Mesendoderm (in vitro differentiated cells): ENCODE results near the gene GUCY1A2.

Source experiments
- DNase-seq: peaks from one replicate; pipeline ENCODE4 v3.0.0; 2013
- H2AK5ac ChIP-seq: 2 replicates; pipeline ENCODE4 v1.6.1; 2013; ENCODE audit warnings: low read length, inconsistent platforms
- H2BK120ac ChIP-seq: 2 replicates; pipeline ENCODE4 v1.6.1; 2013; ENCODE audit warnings: low read depth, mild to moderate bottlenecking, low read length, moderate library complexity, mixed read lengths
- H2BK15ac ChIP-seq: replicated peaks from 2 replicates; pipeline ENCODE4 v1.6.1; 2013; ENCODE audit warnings: low read depth, mild to moderate bottlenecking, moderate library complexity
- H2BK5ac ChIP-seq: 2 replicates; pipeline ENCODE4 v1.6.1; 2013; ENCODE audit warnings: low read length, inconsistent platforms
- H3K18ac ChIP-seq: 2 replicates; pipeline ENCODE4 v1.6.1; 2013; ENCODE audit warnings: mild to moderate bottlenecking, low read length, mixed read lengths
- H3K23ac ChIP-seq: one replicate; pipeline ENCODE4 v1.6.1; 2013; ENCODE audit warnings: low read length
- H3K27ac ChIP-seq: 2 replicates; pipeline ENCODE4 v1.5.1; 2013; ENCODE audit warnings: low read depth, mild to moderate bottlenecking, inconsistent platforms, low read length, moderate library complexity
- H3K27me3 ChIP-seq: 2 replicates; pipeline ENCODE4 v1.6.1; 2013; ENCODE audit warnings: low read length, control low read depth, mild to moderate bottlenecking, inconsistent platforms; ENCODE audit not compliant: insufficient read depth, poor library complexity
- H3K36me3 ChIP-seq: 2 replicates; pipeline ENCODE4 v1.6.1; 2013; ENCODE audit warnings: low read length, inconsistent platforms; ENCODE audit not compliant: control insufficient read depth, insufficient read depth
- H3K4ac ChIP-seq: one replicate; pipeline ENCODE4 v1.6.1; 2013; ENCODE audit warnings: low read depth, mild to moderate bottlenecking, low read length, moderate library complexity
- H3K4me1 ChIP-seq: 2 replicates; pipeline ENCODE4 v1.6.1; 2013; ENCODE audit warnings: low read depth, low read length, inconsistent platforms; ENCODE audit not compliant: control insufficient read depth
- H3K4me2 ChIP-seq: 2 replicates; pipeline ENCODE4 v1.6.1; 2013; ENCODE audit warnings: low read length
- H3K4me3 ChIP-seq: 2 replicates; pipeline ENCODE4 v1.5.1; 2013; ENCODE audit warnings: mild to moderate bottlenecking, low read length
- H3K56ac ChIP-seq: one replicate; pipeline ENCODE4 v1.6.1; 2013; ENCODE audit warnings: low read length
- H3K79me1 ChIP-seq: 2 replicates; pipeline ENCODE4 v1.6.1; 2013; ENCODE audit warnings: low read length, inconsistent platforms
- H3K79me2 ChIP-seq: 2 replicates; pipeline ENCODE4 v1.6.1; 2013; ENCODE audit warnings: mild to moderate bottlenecking, low read length; ENCODE audit not compliant: control insufficient read depth, insufficient read depth
- H3K9ac ChIP-seq: 2 replicates; pipeline ENCODE4 v1.6.1; 2013; ENCODE audit warnings: low read length, inconsistent platforms
- H4K5ac ChIP-seq: one replicate; pipeline ENCODE4 v1.6.1; 2013; ENCODE audit warnings: low read length
- H4K8ac ChIP-seq: one replicate; pipeline ENCODE4 v1.6.1; 2013; ENCODE audit warnings: low read depth, mild to moderate bottlenecking, control low read depth, low read length, moderate library complexity
- WGBS: extraction: QIAGEN DNeasy Blood & Tissue Kit; methylation state at CpG from one replicate; pipeline ENCODE4 v1.1.7; 2013; ENCODE audit warnings: low lambda C conversion rate, missing lambda C conversion rate; ENCODE audit not compliant: insufficient coverage; ENCODE audit errors: extremely low coverage; 5-methylcytosine and 5-hydroxymethylcytosine counted together

The GUCY1A2 gene

GRCh38 chr11:106761745-106762144 is 256.5 kb downstream of the GUCY1A2 start:
- Histone ChIP-seq H3K27me3 (no peaks in the 10 kb centered on the region), H2AK5ac (no peak overlapping the region), H2BK15ac (no peak overlapping the region), H4K8ac (no peak overlapping the region), H3K36me3 (no peaks in the 10 kb centered on the region), H3K23ac (no peak overlapping the region), H3K56ac (no peak overlapping the region), H3K79me2 (no peaks in the 10 kb centered on the region), H3K4me3 (no peak overlapping the region), H3K9ac (no peak overlapping the region), H2BK120ac (no peak overlapping the region), H3K79me1 (no peaks in the 10 kb centered on the region), H3K4me1 (no peaks in the 10 kb centered on the region), H4K5ac (no peak overlapping the region), H3K27ac (no peak overlapping the region), H2BK5ac (no peak overlapping the region), H3K4ac (no peak overlapping the region), H3K4me2 (no peak overlapping the region), H3K18ac (no peak overlapping the region)
- no peak for DNase-seq
- no CpG with 5 or more reads among the region's 1 CpG for WGBS

GRCh38 chr11:106761240-106761639 is 257.0 kb downstream of the GUCY1A2 start:
- DNase-seq, result no peak
- no peak overlapping the region for H3K56ac ChIP-seq

GRCh38 chr11:106748059-106748458 is 270.2 kb downstream of the GUCY1A2 start:
- H3K4me1 ChIP-seq, result no peaks in the 10 kb centered on the region
- no peak overlapping the region for H3K4me3 ChIP-seq
- H3K36me3 ChIP-seq, result no peaks in the 10 kb centered on the region
- H2BK15ac ChIP-seq, result no peak overlapping the region
- H3K4me2 ChIP-seq, result no peak overlapping the region
- no peak overlapping the region for H3K9ac ChIP-seq
- H3K79me1 ChIP-seq, result no peaks in the 10 kb centered on the region
- H3K27ac ChIP-seq, result no peak overlapping the region
- H3K27me3 ChIP-seq, result no peaks in the 10 kb centered on the region
- no peak overlapping the region for H2BK120ac ChIP-seq
- no peak overlapping the region for H2BK5ac ChIP-seq
- no peaks in the 10 kb centered on the region for H3K79me2 ChIP-seq
- no peak overlapping the region for H2AK5ac ChIP-seq
- no peak overlapping the region for H3K56ac ChIP-seq
- no CpG with 5 or more reads among the region's 1 CpG for WGBS
- H4K5ac ChIP-seq, result no peak overlapping the region
- no peak overlapping the region for H3K4ac ChIP-seq
- no peak for DNase-seq
- no peak overlapping the region for H3K18ac ChIP-seq
- no peak overlapping the region for H4K8ac ChIP-seq
- no peak overlapping the region for H3K23ac ChIP-seq

More at GRCh38 chr11:106761240-106761639, 257.0 kb downstream of the GUCY1A2 start:
- no peaks in the 10 kb centered on the region for H3K79me2 ChIP-seq
- H2BK120ac ChIP-seq, result no peak overlapping the region
- no peaks in the 10 kb centered on the region for H3K4me1 ChIP-seq
- H4K8ac ChIP-seq, result no peak overlapping the region
- H3K9ac ChIP-seq, result no peak overlapping the region
- no peak overlapping the region for H2AK5ac ChIP-seq
- no peak overlapping the region for H3K4me2 ChIP-seq
- no peak overlapping the region for H2BK5ac ChIP-seq
- H3K4me3 ChIP-seq, result no peak overlapping the region
- WGBS, result no CpG with 5 or more reads among the region's 1 CpG
- H3K4ac ChIP-seq, result no peak overlapping the region
- H3K18ac ChIP-seq, result no peak overlapping the region
- no peak overlapping the region for H2BK15ac ChIP-seq
- no peaks in the 10 kb centered on the region for H3K27me3 ChIP-seq
- H3K27ac ChIP-seq, result no peak overlapping the region
- no peak overlapping the region for H4K5ac ChIP-seq
- H3K36me3 ChIP-seq, result no peaks in the 10 kb centered on the region
- H3K79me1 ChIP-seq, result no peaks in the 10 kb centered on the region
- H3K23ac ChIP-seq, result no peak overlapping the region

GRCh38 chr11:106745941-106746340 is 272.3 kb downstream of the GUCY1A2 start:
- no peaks in the 10 kb centered on the region for H3K79me1 ChIP-seq
- no peak overlapping the region for H3K27ac ChIP-seq
- H3K4me1 ChIP-seq, result no peaks in the 10 kb centered on the region
- no peak overlapping the region for H2BK5ac ChIP-seq
- no peak overlapping the region for H3K4ac ChIP-seq
- no peak overlapping the region for H3K9ac ChIP-seq
- no CpG with 5 or more reads among the region's 1 CpG for WGBS
- no peak overlapping the region for H4K5ac ChIP-seq
- DNase-seq, result no peak
- H3K56ac ChIP-seq, result no peak overlapping the region
- no peak overlapping the region for H4K8ac ChIP-seq
- no peak overlapping the region for H2BK15ac ChIP-seq
- no peak overlapping the region for H2AK5ac ChIP-seq
- no peaks in the 10 kb centered on the region for H3K79me2 ChIP-seq
- H3K36me3 ChIP-seq, result no peaks in the 10 kb centered on the region
- H3K27me3 ChIP-seq, result no peaks in the 10 kb centered on the region
- H2BK120ac ChIP-seq, result no peak overlapping the region
- no peak overlapping the region for H3K23ac ChIP-seq
- H3K4me3 ChIP-seq, result no peak overlapping the region
- H3K4me2 ChIP-seq, result no peak overlapping the region
- H3K18ac ChIP-seq, result no peak overlapping the region

GRCh38 chr11:106733635-106734034 is 284.6 kb downstream of the GUCY1A2 start:
- Histone ChIP-seq H2BK5ac (no peak overlapping the region), H4K8ac (no peak overlapping the region), H3K4me3 (no peak overlapping the region), H3K4me1 (no peaks in the 10 kb centered on the region), H3K27ac (no peak overlapping the region), H3K27me3 (no peaks in the 10 kb centered on the region), H3K4ac (no peak overlapping the region), H3K56ac (no peak overlapping the region), H3K9ac (no peak overlapping the region), H2BK120ac (no peak overlapping the region), H3K23ac (no peak overlapping the region), H2BK15ac (no peak overlapping the region), H3K18ac (no peak overlapping the region), H4K5ac (no peak overlapping the region), H3K79me1 (no peaks in the 10 kb centered on the region), H3K4me2 (no peak overlapping the region), H3K36me3 (no peaks in the 10 kb centered on the region), H3K79me2 (no peaks in the 10 kb centered on the region), H2AK5ac (no peak overlapping the region)
- no CpG with 5 or more reads among the region's 4 CpGs for WGBS
- DNase-seq, result peak; percentile 3

- Histone ChIP-seq H4K5ac (no peak overlapping the region), H2AK5ac (no peak overlapping the region), H3K79me2 (no peaks in the 10 kb centered on the region), H3K56ac (no peak overlapping the region), H3K27me3 (no peaks in the 10 kb centered on the region), H3K4ac (no peak overlapping the region), H3K27ac (no peak overlapping the region), H3K9ac (no peak overlapping the region), H3K4me2 (no peak overlapping the region), H2BK120ac (no peak overlapping the region), H3K23ac (no peak overlapping the region), H2BK5ac (no peak overlapping the region), H3K4me3 (no peak overlapping the region), H3K79me1 (no peaks in the 10 kb centered on the region), H3K18ac (no peak overlapping the region), H3K4me1 (no peaks in the 10 kb centered on the region), H4K8ac (no peak overlapping the region), H3K36me3 (no peaks in the 10 kb centered on the region), H2BK15ac (no peak overlapping the region)
- DNase-seq, result no peak
These were observed 289.4 kb downstream of the GUCY1A2 start for GRCh38 chr11:106728859-106729258.
